ENCODE data around the gene POMT1.
"Not testable (repeated sequence)": the region's sequence is repeated elsewhere in the genome, so short reads cannot be mapped to it uniquely, and the experiment has no call there.

POMT1 gene

GRCh38 chr9:131502781-131503625 lies at the start of gene POMT1:
POMT1 (plus strand) TSS chr9:131502918; CDS start chr9:131504219, 1,301 bp downstream.
- peak; percentile 99 for DNase-seq

GRCh38 chr9:131454028-131454427 lies 48.7 kb upstream of the POMT1 start:
- DNase-seq: no peak

GRCh38 chr9:131455655-131456054 lies 47.1 kb upstream of the POMT1 start:
- DNase-seq: not testable (repeated sequence)

GRCh38 chr9:131457746-131458145 lies 45.0 kb upstream of the POMT1 start:
- DNase-seq: no peak

GRCh38 chr9:131459056-131459455 lies 43.7 kb upstream of the POMT1 start:
- no peak for DNase-seq

GRCh38 chr9:131461166-131461565 lies 41.6 kb upstream of the POMT1 start:
- DNase-seq: no peak

GRCh38 chr9:131464354-131465000 lies 38.2 kb upstream of the POMT1 start:
- no peak for DNase-seq

- DNase-seq: no peak
These were observed 37.3 kb upstream of the POMT1 start for GRCh38 chr9:131465401-131465800.

GRCh38 chr9:131467214-131467935 lies 35.3 kb upstream of the POMT1 start:
- no peak for DNase-seq

- no peak for DNase-seq
These were observed 34.7 kb upstream of the POMT1 start for GRCh38 chr9:131468031-131468430.

GRCh38 chr9:131469356-131469755 lies 33.4 kb upstream of the POMT1 start:
- no peak for DNase-seq

GRCh38 chr9:131469951-131470350 lies 32.8 kb upstream of the POMT1 start:
- no peak for DNase-seq

GRCh38 chr9:131470581-131470991 lies 32.1 kb upstream of the POMT1 start:
- no peak for DNase-seq

- DNase-seq: not testable (repeated sequence)
These were observed 30.6 kb upstream of the POMT1 start for GRCh38 chr9:131472085-131472484.

GRCh38 chr9:131473198-131473885 lies 29.4 kb upstream of the POMT1 start:
- no peak for DNase-seq

- DNase-seq: no peak
These were observed 28.8 kb upstream of the POMT1 start for GRCh38 chr9:131473891-131474290.

- DNase-seq: no peak
These were observed 28.0 kb upstream of the POMT1 start for GRCh38 chr9:131474711-131475110.

GRCh38 chr9:131475111-131475955 lies 27.4 kb upstream of the POMT1 start:
- no peak for DNase-seq

- peak; percentile 34 for DNase-seq
These were observed 26.6 kb upstream of the POMT1 start for GRCh38 chr9:131475956-131476776.

- DNase-seq: no peak
These were observed 25.9 kb upstream of the POMT1 start for GRCh38 chr9:131476777-131477345.

- no peak for DNase-seq
These were observed 25.4 kb upstream of the POMT1 start for GRCh38 chr9:131477367-131477766.

Data from NCI-H2171 treated with DMSO at 0.1 percent for 48 hours (cell line).